ENCODE results near the gene GHR.

Gene GHR

GRCh38 chr5:42631241-42631640 is 208.0 kb downstream of the GHR start:
- DNase-seq (ENCODE audit: low read depth), result no peak
- no peak overlapping the region for H3K4me3 ChIP-seq (ENCODE audit: low read depth, low read length)
- TF ChIP-seq, protein P1, sequence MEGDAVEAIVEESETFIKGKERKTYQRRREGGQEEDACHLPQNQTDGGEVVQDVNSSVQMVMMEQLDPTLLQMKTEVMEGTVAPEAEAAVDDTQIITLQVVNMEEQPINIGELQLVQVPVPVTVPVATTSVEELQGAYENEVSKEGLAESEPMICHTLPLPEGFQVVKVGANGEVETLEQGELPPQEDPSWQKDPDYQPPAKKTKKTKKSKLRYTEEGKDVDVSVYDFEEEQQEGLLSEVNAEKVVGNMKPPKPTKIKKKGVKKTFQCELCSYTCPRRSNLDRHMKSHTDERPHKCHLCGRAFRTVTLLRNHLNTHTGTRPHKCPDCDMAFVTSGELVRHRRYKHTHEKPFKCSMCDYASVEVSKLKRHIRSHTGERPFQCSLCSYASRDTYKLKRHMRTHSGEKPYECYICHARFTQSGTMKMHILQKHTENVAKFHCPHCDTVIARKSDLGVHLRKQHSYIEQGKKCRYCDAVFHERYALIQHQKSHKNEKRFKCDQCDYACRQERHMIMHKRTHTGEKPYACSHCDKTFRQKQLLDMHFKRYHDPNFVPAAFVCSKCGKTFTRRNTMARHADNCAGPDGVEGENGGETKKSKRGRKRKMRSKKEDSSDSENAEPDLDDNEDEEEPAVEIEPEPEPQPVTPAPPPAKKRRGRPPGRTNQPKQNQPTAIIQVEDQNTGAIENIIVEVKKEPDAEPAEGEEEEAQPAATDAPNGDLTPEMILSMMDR (IDR thresholded peaks at IDR 0.05; ENCODE audit: low read depth, low read length), result no peak
- TF ChIP-seq MYC (IDR thresholded peaks at IDR 0.05; ENCODE audit: low read depth, low read length) (no peak), POLR2A (IDR thresholded peaks at IDR 0.05; ENCODE audit: extremely low read depth, insufficient read length) (no peak), MAX (IDR thresholded peaks at IDR 0.05; ENCODE audit: low read depth, low read length) (no peak)

DNA sequence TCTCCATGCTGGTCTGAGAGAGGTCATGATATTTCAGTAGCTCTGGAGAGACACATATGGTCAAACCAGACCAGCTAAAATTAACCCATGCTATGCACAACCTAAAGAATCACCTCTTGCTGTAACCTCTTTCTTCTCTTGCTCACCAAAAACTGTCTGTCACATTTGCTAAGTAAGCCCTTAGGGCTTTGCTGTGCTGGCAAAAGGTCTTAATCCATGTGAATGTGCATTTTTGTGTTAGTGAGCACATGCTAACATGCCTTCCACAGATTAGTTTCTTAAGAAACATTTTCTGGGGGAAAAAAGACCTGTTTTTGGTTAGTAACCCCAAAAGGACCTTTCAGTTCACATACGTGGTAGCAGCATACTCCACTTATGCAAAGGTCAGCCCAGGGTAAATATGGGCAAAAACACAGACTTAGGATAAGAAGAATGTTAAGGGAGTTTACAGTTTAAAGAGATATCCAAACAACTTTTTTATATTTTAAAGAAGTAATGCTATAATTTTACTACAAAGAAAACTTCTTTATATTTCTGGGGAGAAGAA is 209.2 kb downstream of the GHR start:
- no peak for TF ChIP-seq MYC (IDR thresholded peaks at IDR 0.05; ENCODE audit: low read depth, low read length)
- TF ChIP-seq, protein P1 (IDR thresholded peaks at IDR 0.05; ENCODE audit: low read depth, low read length), result no peak
- TF ChIP-seq POLR2A (IDR thresholded peaks at IDR 0.05; ENCODE audit: extremely low read depth, insufficient read length), result no peak
- TF ChIP-seq MAX (IDR thresholded peaks at IDR 0.05; ENCODE audit: low read depth, low read length), result no peak

DNA sequence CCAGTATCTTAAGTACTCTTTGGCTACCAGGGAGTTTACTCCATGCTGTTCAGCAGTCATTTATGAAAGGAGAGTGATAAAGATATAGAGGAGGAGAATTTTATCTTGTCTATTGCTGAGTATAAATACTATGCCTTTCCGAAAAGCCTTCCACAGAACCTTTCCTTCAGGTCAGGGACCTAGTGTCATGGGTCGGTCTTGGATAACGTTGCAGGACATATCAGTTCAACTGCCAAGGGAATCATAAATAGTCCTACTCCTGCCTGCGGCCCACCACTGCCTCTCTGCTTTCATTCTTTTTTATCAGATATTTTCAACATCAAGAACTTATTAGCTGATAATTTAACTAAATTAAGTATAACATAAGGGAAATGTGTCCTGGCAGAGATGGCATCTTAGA is 211.3 kb downstream of the GHR start:
- DNase-seq (ENCODE audit: low read depth), result no peak
- no peak overlapping the region for H3K4me3 ChIP-seq (ENCODE audit: low read depth, low read length)
- TF ChIP-seq, protein P1 (IDR thresholded peaks at IDR 0.05; ENCODE audit: low read depth, low read length), result no peak
- TF ChIP-seq POLR2A (IDR thresholded peaks at IDR 0.05; ENCODE audit: extremely low read depth, insufficient read length) (no peak), MYC (IDR thresholded peaks at IDR 0.05; ENCODE audit: low read depth, low read length) (no peak), MAX (IDR thresholded peaks at IDR 0.05; ENCODE audit: low read depth, low read length) (no peak)

More for the DNA sequence above, 209.2 kb downstream of the GHR start:
- H3K4me3 ChIP-seq (ENCODE audit: low read depth, low read length), result no peak overlapping the region
- no peak for DNase-seq (ENCODE audit: low read depth)

DNA sequence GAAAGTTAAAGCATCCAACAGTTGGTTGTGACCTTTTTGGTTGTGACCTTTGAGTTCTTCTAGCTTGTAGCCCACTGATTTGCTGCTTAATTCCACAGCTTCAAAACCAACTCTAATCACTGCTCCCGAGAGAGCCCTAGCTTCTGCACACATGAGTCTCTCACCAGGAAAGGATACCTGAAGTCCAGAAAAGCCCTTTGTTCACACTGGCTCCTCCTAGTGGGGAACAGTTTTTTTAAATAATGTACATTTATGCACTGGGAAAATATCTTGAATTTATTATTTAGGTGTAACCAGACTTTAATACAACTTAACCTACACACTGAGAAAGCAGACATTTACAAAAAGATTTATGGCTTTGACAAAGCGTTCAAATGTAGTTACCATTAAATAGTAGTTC is 213.2 kb downstream of the GHR start:
- TF ChIP-seq, protein P1 (IDR thresholded peaks at IDR 0.05; ENCODE audit: low read depth, low read length), result peak; percentile 4
- TF ChIP-seq MAX (IDR thresholded peaks at IDR 0.05; ENCODE audit: low read depth, low read length), result no peak
- peak; percentile 9 for DNase-seq (ENCODE audit: low read depth)
- H3K4me3 ChIP-seq (ENCODE audit: low read depth, low read length), result no peak overlapping the region

DNA sequence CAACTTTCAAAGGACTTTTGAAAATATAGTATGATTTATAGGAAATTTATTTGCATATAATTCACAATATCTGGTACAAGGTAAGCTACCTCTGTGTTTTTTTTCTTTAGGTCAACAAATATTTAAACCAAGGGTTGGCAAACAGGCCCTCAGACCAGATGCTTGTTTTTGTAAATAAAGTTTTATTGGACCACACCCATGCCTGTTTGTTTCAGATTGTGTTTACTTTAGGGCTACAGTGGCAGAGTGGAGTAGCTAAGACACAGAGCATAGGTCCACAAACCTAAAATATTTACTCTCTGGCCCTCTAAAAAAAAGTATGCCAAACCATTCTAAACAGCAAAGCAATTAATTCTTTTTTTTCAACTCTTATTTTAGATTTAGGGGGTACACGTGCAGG is 213.7 kb downstream of the GHR start:
- no peak for DNase-seq (ENCODE audit: low read depth)
- H3K4me3 ChIP-seq (ENCODE audit: low read depth, low read length), result no peak overlapping the region
- TF ChIP-seq MYC (IDR thresholded peaks at IDR 0.05; ENCODE audit: low read depth, low read length), result no peak
- TF ChIP-seq POLR2A (IDR thresholded peaks at IDR 0.05; ENCODE audit: extremely low read depth, insufficient read length), result no peak
- no peak for TF ChIP-seq MAX (IDR thresholded peaks at IDR 0.05; ENCODE audit: low read depth, low read length)
- TF ChIP-seq, protein P1 (IDR thresholded peaks at IDR 0.05; ENCODE audit: low read depth, low read length), result no peak

DNA sequence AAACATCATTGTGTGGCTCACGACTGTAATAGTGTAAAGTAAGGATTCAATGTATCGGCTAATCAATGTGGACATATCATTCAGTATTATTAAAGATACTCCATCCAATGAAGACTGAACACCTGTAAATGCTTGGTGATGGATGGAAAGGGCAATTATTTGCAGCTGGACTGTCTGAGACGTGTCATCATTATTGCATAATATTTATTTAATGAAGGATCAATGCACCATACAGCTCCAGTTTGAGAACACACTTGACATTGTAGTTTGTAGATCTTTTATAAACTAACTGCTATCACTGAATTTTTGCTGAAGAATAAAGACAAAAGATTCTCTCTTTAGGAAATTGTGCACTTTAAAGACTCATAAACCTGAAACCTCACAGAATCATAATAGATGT is 215.7 kb downstream of the GHR start:
- DNase-seq (ENCODE audit: low read depth), result no peak

More for the DNA sequence above, 215.7 kb downstream of the GHR start:
- no peak overlapping the region for H3K4me3 ChIP-seq (ENCODE audit: low read depth, low read length)
- TF ChIP-seq MYC (IDR thresholded peaks at IDR 0.05; ENCODE audit: low read depth, low read length) (no peak), MAX (IDR thresholded peaks at IDR 0.05; ENCODE audit: low read depth, low read length) (no peak), POLR2A (IDR thresholded peaks at IDR 0.05; ENCODE audit: extremely low read depth, insufficient read length) (no peak)
- TF ChIP-seq, protein P1 (IDR thresholded peaks at IDR 0.05; ENCODE audit: low read depth, low read length), result no peak

All from NB4 (cell line).